Cardiac muscle cell (in vitro differentiated cells and primary cell): ENCODE results near the gene ESPL1. TPM values are rescaled to one million over a fixed set of nuclear protein-coding genes. Genes with fewer than 3 reads are reported as not detected.
"Not testable (repeated sequence)": the region's sequence is repeated elsewhere in the genome, so short reads cannot be mapped to it uniquely, and the experiment has no call there.

ENCODE experiments used
- DNase-seq, 2 donors: peaks; one replicate each; pipeline versions ENCODE4 v3.0.0 to v3.0.0-alpha.2; 2010 to 2017; ENCODE audit warnings: low read depth in 1 of 2, low spot score in 1 of 2
- H3K27ac ChIP-seq: fragments of 200-600 bp; sonication (generic); 2 replicates; pipeline ENCODE4 v1.5.1; 2016
- H3K27me3 ChIP-seq: fragments of 200-600 bp; sonication (generic); 2 replicates; pipeline ENCODE4 v1.6.0; 2016; ENCODE audit warnings: control low read depth
- H3K36me3 ChIP-seq: fragments of 200-600 bp; sonication (generic); 2 replicates; pipeline ENCODE4 v1.5.1; 2016; ENCODE audit warnings: control low read depth
- H3K4me1 ChIP-seq: fragments of 200-600 bp; sonication (generic); 2 replicates; pipeline ENCODE4 v1.8.1; 2017; ENCODE audit warnings: low read depth, mild to moderate bottlenecking, mixed run types
- H3K4me3 ChIP-seq: fragments of 200-600 bp; sonication (generic); 2 replicates; pipeline ENCODE4 v1.5.1; 2016; ENCODE audit warnings: mild to moderate bottlenecking
- H3K9me3 ChIP-seq: fragments of 200-600 bp; sonication (generic); 2 replicates; pipeline ENCODE4 v1.5.1; 2017; ENCODE audit warnings: low read depth, mild to moderate bottlenecking, control low read depth
- polyA plus RNA-seq: library from polyadenylated mRNA; unstranded; fragments of >200 nt; fragmentation: Nextera tagmentation; extraction: Ambion mirVana; gene quantifications from 2 replicates; pipeline ENCODE4 v1.2.1, GENCODE V29; 2016
- total RNA-seq: library from RNA; depleted of rRNA; stranded (reverse); fragments of >200 nt; gene quantifications from 2 replicates; pipeline ENCODE4 v1.2.3, GENCODE V29; 2016
- TF ChIP-seq, protein P1 (sequence below): IDR thresholded peaks from 2 replicates; pipeline ENCODE4 v1.5.1; 2012; ENCODE audit warnings: low read depth, mild to moderate bottlenecking, low read length

The ESPL1 gene
- total and polyA plus RNA-seq, 2 experiments from 2014 or later = 1.3 to 23.9 TPM

DNA sequence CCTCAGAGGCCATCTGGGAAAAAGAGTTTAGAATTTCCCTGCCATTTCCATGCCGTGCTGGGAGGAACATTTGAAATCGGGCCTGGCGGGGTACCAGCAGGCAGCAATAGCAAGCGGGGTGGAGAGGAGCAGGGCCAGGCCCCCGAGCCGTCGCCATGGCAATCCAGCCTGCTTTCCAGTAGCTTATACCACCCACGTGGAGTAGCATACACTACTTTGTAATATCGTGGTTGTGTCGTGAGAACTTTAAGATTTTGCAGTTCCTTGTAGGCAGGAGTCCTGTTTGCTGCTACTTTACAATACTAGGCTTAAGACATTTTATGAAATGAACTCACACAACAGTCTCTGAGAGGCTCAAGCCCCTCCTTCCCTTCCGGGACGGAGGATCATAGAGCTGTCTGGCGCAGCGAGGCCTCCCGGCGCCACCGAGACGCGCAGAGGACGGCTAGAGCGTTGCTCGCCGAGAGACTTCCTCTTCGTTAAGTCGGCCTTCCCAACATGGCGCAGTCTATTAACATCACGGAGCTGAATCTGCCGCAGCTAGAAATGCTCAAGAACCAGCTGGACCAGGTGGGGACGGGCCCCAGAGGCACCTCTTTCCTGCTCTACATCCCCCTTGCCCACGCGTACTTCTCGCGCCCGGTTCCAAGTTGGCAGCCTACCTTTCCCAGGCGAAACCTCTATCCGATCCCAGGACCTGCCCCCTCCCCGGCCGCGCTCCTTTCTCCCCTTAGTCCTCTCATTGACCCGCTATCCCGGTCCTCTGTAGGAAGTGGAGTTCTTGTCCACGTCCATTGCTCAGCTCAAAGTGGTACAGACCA is 27.2 kb downstream of the ESPL1 start, which contains the start of gene PFDN5:
Gene PFDN5 (plus strand): TSS at position 473 of the 821 bp plus-strand sequence. CDS start 26 bp downstream, at position 499.
- Histone ChIP-seq H3K4me1 (peaks cover 9% of the 10 kb centered on the region), H3K36me3 (peaks cover 8% of the 10 kb centered on the region), H3K4me3 (peak within 1 kb of the TSS; percentile 83), H3K9me3 (no peaks in the 10 kb centered on the region), H3K27me3 (no peaks in the 10 kb centered on the region), H3K27ac (peak within 1 kb of the TSS; percentile 87)
- TF ChIP-seq, protein P1, sequence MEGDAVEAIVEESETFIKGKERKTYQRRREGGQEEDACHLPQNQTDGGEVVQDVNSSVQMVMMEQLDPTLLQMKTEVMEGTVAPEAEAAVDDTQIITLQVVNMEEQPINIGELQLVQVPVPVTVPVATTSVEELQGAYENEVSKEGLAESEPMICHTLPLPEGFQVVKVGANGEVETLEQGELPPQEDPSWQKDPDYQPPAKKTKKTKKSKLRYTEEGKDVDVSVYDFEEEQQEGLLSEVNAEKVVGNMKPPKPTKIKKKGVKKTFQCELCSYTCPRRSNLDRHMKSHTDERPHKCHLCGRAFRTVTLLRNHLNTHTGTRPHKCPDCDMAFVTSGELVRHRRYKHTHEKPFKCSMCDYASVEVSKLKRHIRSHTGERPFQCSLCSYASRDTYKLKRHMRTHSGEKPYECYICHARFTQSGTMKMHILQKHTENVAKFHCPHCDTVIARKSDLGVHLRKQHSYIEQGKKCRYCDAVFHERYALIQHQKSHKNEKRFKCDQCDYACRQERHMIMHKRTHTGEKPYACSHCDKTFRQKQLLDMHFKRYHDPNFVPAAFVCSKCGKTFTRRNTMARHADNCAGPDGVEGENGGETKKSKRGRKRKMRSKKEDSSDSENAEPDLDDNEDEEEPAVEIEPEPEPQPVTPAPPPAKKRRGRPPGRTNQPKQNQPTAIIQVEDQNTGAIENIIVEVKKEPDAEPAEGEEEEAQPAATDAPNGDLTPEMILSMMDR = no peak
- peak; percentile 91 to 96 for DNase-seq

DNA sequence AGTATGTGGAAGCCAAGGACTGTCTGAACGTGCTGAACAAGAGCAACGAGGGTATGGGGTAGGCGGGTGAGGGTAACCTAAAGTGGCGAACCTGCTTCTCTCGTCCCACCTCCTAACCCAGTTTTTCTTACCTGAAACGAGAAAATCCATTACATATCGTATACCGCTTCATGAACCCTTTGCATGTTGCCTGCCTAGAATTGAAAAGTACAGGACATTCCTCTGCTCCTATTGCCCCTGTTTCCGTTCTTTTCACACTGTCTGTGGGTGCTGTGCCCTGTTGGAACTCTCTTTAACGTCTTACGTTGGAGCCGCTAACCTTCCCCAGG is 27.8 kb downstream of the ESPL1 start:
- Histone ChIP-seq H3K36me3 (peaks cover 8% of the 10 kb centered on the region), H3K27ac (peak overlapping the region; percentile 87), H3K9me3 (no peaks in the 10 kb centered on the region), H3K4me3 (peak overlapping the region; percentile 83), H3K4me1 (peaks cover 9% of the 10 kb centered on the region), H3K27me3 (no peaks in the 10 kb centered on the region)
- TF ChIP-seq, protein P1 = no peak
- DNase-seq = no peak

DNA sequence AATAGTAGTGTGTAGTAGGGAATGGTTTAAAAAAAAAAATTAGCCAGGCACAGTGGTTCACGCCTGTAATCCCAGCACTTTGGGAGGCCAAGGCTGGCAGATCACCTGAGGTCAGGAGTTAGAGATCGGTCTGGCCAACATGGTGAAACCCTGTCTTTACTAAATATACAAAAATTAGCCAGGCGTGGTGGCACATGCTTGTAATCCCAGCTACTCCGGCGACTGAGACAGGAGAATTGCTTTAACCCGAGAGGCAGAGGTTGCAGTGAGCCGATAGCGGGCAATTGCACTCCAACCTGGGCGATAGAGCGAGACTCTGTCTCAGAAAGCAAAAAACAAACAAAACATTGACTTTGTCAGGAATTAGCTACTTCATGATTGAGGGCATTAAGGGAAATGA is 29.0 kb downstream of the ESPL1 start:
- H3K36me3 ChIP-seq, H3K27ac ChIP-seq, DNase-seq: not testable (repeated sequence)

DNA sequence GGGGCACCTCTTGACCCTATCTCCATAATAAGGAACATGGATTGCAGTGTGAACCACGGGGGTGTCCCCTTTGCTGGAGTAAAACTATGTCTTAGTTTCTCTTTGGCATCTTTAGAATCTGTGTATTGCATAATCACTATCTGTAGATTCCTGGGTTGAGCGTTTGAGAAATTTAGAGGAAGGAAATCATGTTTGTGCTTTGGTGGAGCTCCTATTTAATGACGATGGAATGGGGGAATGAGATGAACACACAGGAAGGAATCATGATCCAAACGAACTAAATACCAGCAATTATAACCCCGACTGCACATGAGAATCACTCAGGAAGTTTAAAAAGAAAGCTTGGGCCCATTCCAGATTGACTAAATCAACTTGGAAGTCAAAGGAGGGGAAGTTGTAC is 30.1 kb downstream of the ESPL1 start:
- peaks cover 9% of the 10 kb centered on the region for H3K4me1 ChIP-seq
- TF ChIP-seq, protein P1 = no peak
- peak in 1 of 2 donors; percentile 89 for DNase-seq
- no peaks in the 10 kb centered on the region for H3K9me3 ChIP-seq
- no peak overlapping the region for H3K4me3 ChIP-seq
- no peak overlapping the region for H3K27ac ChIP-seq
- H3K27me3 ChIP-seq = no peaks in the 10 kb centered on the region
- peaks cover 11% of the 10 kb centered on the region for H3K36me3 ChIP-seq

More for the DNA sequence above, 29.0 kb downstream of the ESPL1 start:
- H3K4me3 ChIP-seq, H3K9me3 ChIP-seq, H3K4me1 ChIP-seq, H3K27me3 ChIP-seq: not testable (repeated sequence)

DNA sequence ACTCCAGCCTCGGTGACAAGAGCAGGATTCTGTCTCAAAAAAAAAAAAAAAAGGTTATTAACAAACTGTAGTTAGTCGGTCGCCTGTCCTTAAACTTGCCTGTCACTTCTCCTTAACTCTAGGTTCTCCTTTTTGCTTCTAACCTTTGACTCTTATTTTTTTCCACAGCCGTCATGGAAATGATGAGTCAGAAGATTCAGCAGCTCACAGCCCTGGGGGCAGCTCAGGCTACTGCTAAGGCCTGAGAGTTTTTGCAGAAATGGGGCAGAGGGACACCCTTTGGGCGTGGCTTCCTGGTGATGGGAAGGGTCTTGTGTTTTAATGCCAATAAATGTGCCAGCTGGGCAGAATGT is 31.0 kb downstream of the ESPL1 start:
- Histone ChIP-seq H3K36me3 (peaks cover 11% of the 10 kb centered on the region), H3K27ac (no peak overlapping the region), H3K9me3 (no peaks in the 10 kb centered on the region), H3K4me1 (peaks cover 9% of the 10 kb centered on the region), H3K4me3 (peak overlapping the region; percentile 94), H3K27me3 (no peaks in the 10 kb centered on the region)
- DNase-seq = peak in 1 of 2 donors; percentile 83
- TF ChIP-seq, protein P1 = no peak

DNA sequence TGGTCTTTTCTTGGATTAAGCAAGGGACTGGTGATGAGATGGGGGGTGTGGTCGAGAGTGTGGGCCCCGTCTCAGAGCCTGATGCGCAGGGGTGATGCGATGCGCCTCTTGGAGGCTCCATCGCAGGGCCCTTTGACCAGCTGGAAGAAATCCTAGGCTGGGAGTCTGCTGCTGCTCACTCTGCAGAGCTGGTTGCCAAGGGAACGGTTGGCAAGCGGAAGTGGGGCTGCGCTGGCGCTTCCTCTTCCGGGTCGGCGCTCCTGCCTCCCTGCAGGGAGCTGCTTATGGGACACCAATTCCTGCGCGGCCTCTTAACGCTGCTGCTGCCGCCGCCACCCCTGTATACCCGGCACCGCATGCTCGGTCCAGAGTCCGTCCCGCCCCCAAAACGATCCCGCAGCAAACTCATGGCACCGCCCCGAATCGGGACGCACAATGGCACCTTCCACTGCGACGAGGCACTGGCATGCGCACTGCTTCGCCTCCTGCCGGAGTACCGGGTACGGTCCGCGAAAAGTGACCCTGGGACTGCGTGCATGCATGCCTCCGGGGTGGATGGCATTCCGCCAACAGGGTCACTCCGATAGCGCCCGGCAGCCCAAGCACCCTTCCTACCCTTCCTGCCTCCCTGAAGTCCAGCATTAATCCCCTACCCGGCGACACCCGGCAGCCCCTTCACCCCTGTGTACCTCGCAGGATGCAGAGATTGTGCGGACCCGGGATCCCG is 31.5 kb downstream of the ESPL1 start, which contains the start of gene MYG1:
Gene MYG1 (plus strand): TSS at position 242 of the 727 bp plus-strand sequence. CDS start 43 bp downstream, at position 285.
- H3K36me3 ChIP-seq = peaks cover 11% of the 10 kb centered on the region
- TF ChIP-seq, protein P1 = peak; percentile 30
- H3K4me1 ChIP-seq = peaks cover 9% of the 10 kb centered on the region
- peak within 1 kb of the TSS; percentile 70 for H3K27ac ChIP-seq
- H3K27me3 ChIP-seq = no peaks in the 10 kb centered on the region
- DNase-seq = peak; percentile 91 to 92
- H3K4me3 ChIP-seq = peak within 1 kb of the TSS; percentile 94
- no peaks in the 10 kb centered on the region for H3K9me3 ChIP-seq
